ENCODE measurements around the gene WASF2. TPM values are rescaled to one million over a fixed set of nuclear protein-coding genes. Genes with fewer than 3 reads are reported as not detected.
A peak's percentile ranks its signal among the peaks of the same experiment; 100 is the strongest.

Gene WASF2
- total RNA-seq, 1 experiment from 2014 or later: 65.9 TPM

- H3K56ac ChIP-seq (ENCODE audit: insufficient read length, low read depth, low read length): no peak overlapping the region
These were observed 128.4 kb downstream of the WASF2 start for GRCh38 chr1:27361553-27361952.

More at GRCh38 chr1:27361553-27361952, 128.4 kb downstream of the WASF2 start:
- no peak overlapping the region for H2BK20ac ChIP-seq (ENCODE audit: low read depth, low read length, poor library complexity, severe bottlenecking)
- Mint-ChIP-seq H3K4me1 (peaks cover 22 to 38% of the 10 kb centered on the region in 2 experiments), H3K4me3 (peak overlapping the region; percentile 70 to 81; a peak in 4 of 5 replicates), H3K27me3 (ENCODE audit: low read depth) (peaks cover 64% of the 10 kb centered on the region), H3K36me3 (ENCODE audit: insufficient read depth in 1 of 3, low read depth in 3 of 3) (peaks cover 0 to 5% (median 3%) of the 10 kb centered on the region in 3 experiments; a peak in 4 of 7 replicates), H3K27ac (no peak overlapping the region; a peak in 1 of 7 replicates), H3K9me3 (no peaks in the 10 kb centered on the region; a peak in 1 of 5 replicates)
- H4K20me1 ChIP-seq (ENCODE audit: control insufficient read depth, insufficient read depth, insufficient read length): peaks cover 6% of the 10 kb centered on the region
- no peak overlapping the region for H2BK120ac ChIP-seq (ENCODE audit: low read depth, low read length, poor library complexity, severe bottlenecking)
- H3T11ph ChIP-seq (ENCODE audit: low read length): no peak overlapping the region
- no peak overlapping the region for H2BK12ac ChIP-seq (ENCODE audit: insufficient read length, low read depth, low read length)
- no peak overlapping the region for H3K18ac ChIP-seq (ENCODE audit: insufficient read length, low read depth, low read length)
- H3K4ac ChIP-seq (ENCODE audit: low read depth, low read length): no peak overlapping the region
- no peak overlapping the region for H4K91ac ChIP-seq (ENCODE audit: insufficient read length, low read depth, low read length)
- H3K9ac ChIP-seq (ENCODE audit: extremely low read depth, insufficient read length, low read length): no peak overlapping the region
- H4K8ac ChIP-seq (replicated peaks; ENCODE audit: insufficient read length, low read depth, low read length): no peak overlapping the region
- H3K4me2 ChIP-seq (ENCODE audit: insufficient read depth, insufficient read length, low read length): no peak overlapping the region
- no peak overlapping the region for H2AFZ ChIP-seq (ENCODE audit: low read length)
- no peaks in the 10 kb centered on the region for H3K79me1 ChIP-seq (ENCODE audit: insufficient read depth, low read depth, low read length, poor library complexity, severe bottlenecking)
- H3K9me3 ChIP-seq (ENCODE audit: control insufficient read depth, low read depth, low read length): no peaks in the 10 kb centered on the region
- H2BK15ac ChIP-seq (ENCODE audit: low read depth, low read length): no peak overlapping the region
- no peak overlapping the region for H3K23ac ChIP-seq (ENCODE audit: insufficient read length, low read depth, low read length)
- H2AK5ac ChIP-seq (ENCODE audit: insufficient read length, low read length): no peak overlapping the region
- H4K5ac ChIP-seq (ENCODE audit: insufficient read length, low read depth, low read length): no peak overlapping the region
- peaks cover 3% of the 10 kb centered on the region; the same call in 1 of the 2 replicates for H3K4me1 ChIP-seq (ENCODE audit: insufficient read depth, low read length)
- H3K14ac ChIP-seq (ENCODE audit: insufficient read depth, low read length): no peak overlapping the region
- H3K23me2 ChIP-seq (ENCODE audit: insufficient read length, low read depth, low read length, poor library complexity, severe bottlenecking): peaks cover 13% of the 10 kb centered on the region
- H2BK5ac ChIP-seq (ENCODE audit: insufficient read length, low read length): no peak overlapping the region
- WGBS (ENCODE audit: extremely low coverage, insufficient read length, low lambda C conversion rate): no CpG with 5 or more reads among the region's 8 CpGs
- no peak for TF ChIP-seq CTCF (conservative IDR thresholded peaks at IDR 0.05)
- no peak overlapping the region for H3K27ac ChIP-seq (ENCODE audit: insufficient read length, low read depth, low read length)
- no peaks in the 10 kb centered on the region for H3K79me2 ChIP-seq (ENCODE audit: insufficient read depth, low read length)
- no peak for DNase-seq
- peaks cover 19% of the 10 kb centered on the region; the same call in 1 of the 2 replicates for H3K27me3 ChIP-seq (ENCODE audit: insufficient read depth, low read length)
